Hepatocyte (in vitro differentiated cells): ENCODE measurements around the gene GNPDA1.

Experiments used
- CTCF ChIP-seq: fragments of 200-600 bp; sonication (generic); IDR thresholded peaks from 2 replicates; pipeline ENCODE4 v1.5.1; 2016; ENCODE audit warnings: antibody characterized with exemption, mild to moderate bottlenecking; ENCODE audit not compliant: poor library complexity
- EZH2 ChIP-seq: fragments of 200-600 bp; sonication (generic); IDR thresholded peaks from 2 replicates; pipeline ENCODE4 v1.6.1; 2016; ENCODE audit warnings: antibody characterized with exemption, mild to moderate bottlenecking, borderline replicate concordance
- EZH2phosphoT487 ChIP-seq: fragments of 200-600 bp; sonication (generic); IDR thresholded peaks from one replicate; pipeline ENCODE4 v1.6.1; 2018; ENCODE audit warnings: antibody characterized with exemption, mild to moderate bottlenecking, low read depth, moderate library complexity; ENCODE audit not compliant: unreplicated experiment, severe bottlenecking

GRCh38 chr5:142003266-142003800 lies 9.5 kb downstream of the GNPDA1 start:
- TF ChIP-seq CTCF (no peak), EZH2phosphoT487 (no peak), EZH2 (no peak)
